DOHH2 (cell line): ENCODE results near the gene NOSTRIN.

Experiments
- EZH2phosphoT487 ChIP-seq: fragments of 200-600 bp; sonication (generic); IDR thresholded peaks from 2 replicates; pipeline ENCODE4 v1.6.1; 2017; ENCODE audit warnings: borderline replicate concordance, mild to moderate bottlenecking, antibody characterized with exemption, low read length, moderate library complexity, mixed read lengths
- TF ChIP-seq, protein P1 (sequence below): fragments of 200-600 bp; sonication (generic); IDR thresholded peaks from one replicate; pipeline ENCODE4 v1.5.1; 2014; ENCODE audit warnings: antibody characterized with exemption, mild to moderate bottlenecking, low read depth, low read length; ENCODE audit not compliant: poor library complexity, severe bottlenecking

DNA sequence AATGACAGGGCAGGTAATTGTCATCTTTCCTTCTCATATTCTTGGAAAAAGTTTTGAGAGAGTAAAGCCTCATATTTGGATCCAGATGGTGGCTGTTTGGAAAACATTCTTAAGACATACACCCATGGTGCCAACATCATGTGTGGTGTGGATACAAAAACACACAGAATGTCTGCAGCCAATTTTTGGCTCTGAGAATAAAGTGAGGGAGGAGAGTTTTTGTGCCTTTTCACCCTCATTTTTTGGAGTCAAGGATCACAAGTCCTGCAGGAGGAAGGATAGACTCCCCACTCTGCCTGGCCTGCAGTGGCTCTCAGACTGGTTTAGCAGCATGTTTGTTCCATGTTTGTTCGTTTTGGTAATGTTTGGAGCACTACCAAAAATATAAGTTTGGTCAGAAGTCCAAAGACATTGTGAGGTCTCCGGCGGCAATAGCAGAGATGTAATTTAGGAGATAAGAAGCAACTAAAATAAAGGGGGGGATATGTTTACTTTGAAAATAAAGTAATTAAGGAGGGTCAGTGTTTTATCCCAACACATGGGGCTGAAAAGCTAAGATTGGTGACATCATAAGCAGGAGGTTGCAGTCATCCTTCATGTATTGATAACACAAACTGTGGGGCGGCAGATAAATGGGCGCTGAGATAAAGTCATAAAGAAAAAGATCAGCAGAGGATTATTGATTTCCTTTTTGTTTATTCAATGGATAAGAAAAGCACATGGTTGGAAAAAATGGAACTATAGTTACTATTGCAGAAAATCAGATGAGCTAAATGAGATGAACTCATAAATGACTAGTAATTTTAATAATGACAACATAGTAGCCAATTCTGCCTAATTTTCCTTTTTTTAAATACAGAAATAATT, 655 bp downstream of the NOSTRIN start:
- TF ChIP-seq, protein P1, sequence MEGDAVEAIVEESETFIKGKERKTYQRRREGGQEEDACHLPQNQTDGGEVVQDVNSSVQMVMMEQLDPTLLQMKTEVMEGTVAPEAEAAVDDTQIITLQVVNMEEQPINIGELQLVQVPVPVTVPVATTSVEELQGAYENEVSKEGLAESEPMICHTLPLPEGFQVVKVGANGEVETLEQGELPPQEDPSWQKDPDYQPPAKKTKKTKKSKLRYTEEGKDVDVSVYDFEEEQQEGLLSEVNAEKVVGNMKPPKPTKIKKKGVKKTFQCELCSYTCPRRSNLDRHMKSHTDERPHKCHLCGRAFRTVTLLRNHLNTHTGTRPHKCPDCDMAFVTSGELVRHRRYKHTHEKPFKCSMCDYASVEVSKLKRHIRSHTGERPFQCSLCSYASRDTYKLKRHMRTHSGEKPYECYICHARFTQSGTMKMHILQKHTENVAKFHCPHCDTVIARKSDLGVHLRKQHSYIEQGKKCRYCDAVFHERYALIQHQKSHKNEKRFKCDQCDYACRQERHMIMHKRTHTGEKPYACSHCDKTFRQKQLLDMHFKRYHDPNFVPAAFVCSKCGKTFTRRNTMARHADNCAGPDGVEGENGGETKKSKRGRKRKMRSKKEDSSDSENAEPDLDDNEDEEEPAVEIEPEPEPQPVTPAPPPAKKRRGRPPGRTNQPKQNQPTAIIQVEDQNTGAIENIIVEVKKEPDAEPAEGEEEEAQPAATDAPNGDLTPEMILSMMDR, result no peak
- no peak for TF ChIP-seq EZH2phosphoT487
